ENCODE results near the gene CSF1R. TPM values are rescaled to one million over a fixed set of nuclear protein-coding genes. Genes with fewer than 3 reads are reported as not detected.

The CSF1R gene
- total and polyA plus RNA-seq, 2 of the 4 experiments (the other 2 are of a cell fraction) = 0.14 to 0.36 TPM

- TF ChIP-seq, protein P1, sequence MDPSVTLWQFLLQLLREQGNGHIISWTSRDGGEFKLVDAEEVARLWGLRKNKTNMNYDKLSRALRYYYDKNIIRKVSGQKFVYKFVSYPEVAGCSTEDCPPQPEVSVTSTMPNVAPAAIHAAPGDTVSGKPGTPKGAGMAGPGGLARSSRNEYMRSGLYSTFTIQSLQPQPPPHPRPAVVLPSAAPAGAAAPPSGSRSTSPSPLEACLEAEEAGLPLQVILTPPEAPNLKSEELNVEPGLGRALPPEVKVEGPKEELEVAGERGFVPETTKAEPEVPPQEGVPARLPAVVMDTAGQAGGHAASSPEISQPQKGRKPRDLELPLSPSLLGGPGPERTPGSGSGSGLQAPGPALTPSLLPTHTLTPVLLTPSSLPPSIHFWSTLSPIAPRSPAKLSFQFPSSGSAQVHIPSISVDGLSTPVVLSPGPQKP (IDR thresholded peaks at IDR 0.05; ENCODE audit: borderline replicate concordance, low read depth, low read length) = no peak
- TF ChIP-seq RFX5 (IDR thresholded peaks at IDR 0.05; ENCODE audit: low read depth, low read length) = no peak
Measured at GRCh38 chr5:150109921-150110320, 23.6 kb upstream of the CSF1R start (continued).

- Histone ChIP-seq H4K8ac (ENCODE audit: low read depth in 2 of 2, low read length in 2 of 2) (peak overlapping the region; percentile 24 to 73; a peak in 3 of 4 replicates), H4K5ac (ENCODE audit: low read depth, low read length) (peak overlapping the region; percentile 62), H3K4ac (ENCODE audit: low read depth, low read length) (peak overlapping the region; percentile 85), H2BK120ac (ENCODE audit: low read depth, low read length) (peak overlapping the region; percentile 79), H3K9ac (ENCODE audit: low read depth, low read length) (no peak overlapping the region), H2AK9ac (replicated peaks; ENCODE audit: low read depth, low read length, poor library complexity) (peak overlapping the region; percentile 48), H4K20me1 (ENCODE audit: insufficient read depth, low read length) (peaks cover 4% of the 10 kb centered on the region; the same call in 1 of the 2 replicates), H2BK15ac (ENCODE audit: low read depth, low read length) (peak overlapping the region; percentile 34; the same call in 1 of the 3 replicates), H2AK5ac (ENCODE audit: low read depth, low read length) (peak overlapping the region; percentile 94; the same call in 1 of the 2 replicates), H3K23ac (ENCODE audit: low read depth, low read length) (peak overlapping the region; percentile 80), H2AFZ (replicated peaks; ENCODE audit: low read length, poor library complexity) (no peak overlapping the region), H3K9me3 (ENCODE audit: control insufficient read depth, insufficient read depth, low read length) (no peaks in the 10 kb centered on the region), H3K4me1 (ENCODE audit: control insufficient read depth, insufficient read depth, low read length) (peaks cover 27% of the 10 kb centered on the region), H2BK5ac (ENCODE audit: low read depth, low read length, poor library complexity, severe bottlenecking) (peak overlapping the region; percentile 48), H3K27ac (ENCODE audit: insufficient read depth, low read length) (peak overlapping the region; percentile 7; the same call in 1 of the 2 replicates), H3K14ac (replicated peaks; ENCODE audit: low read depth, low read length) (peak overlapping the region; percentile 86), H3K36me3 (ENCODE audit: control insufficient read depth, insufficient read depth, low read length) (peaks cover under 1% of the 10 kb centered on the region; the same call in 1 of the 2 replicates), H3K9me1 (ENCODE audit: insufficient read depth, low read length) (peaks cover 29% of the 10 kb centered on the region), H2BK20ac (ENCODE audit: low read depth, low read length) (peak overlapping the region; percentile 74), H4K91ac (ENCODE audit: insufficient read depth, low read depth, low read length) (peak overlapping the region; percentile 92), H3K56ac (ENCODE audit: extremely low read depth, insufficient read depth, low read length) (no peak overlapping the region), H3K18ac (ENCODE audit: low read depth, low read length) (peak overlapping the region; percentile 69), H3K27me3 (ENCODE audit: control insufficient read depth, insufficient read depth, low read length) (no peaks in the 10 kb centered on the region), H3K4me2 (ENCODE audit: low read depth, low read length) (no peak overlapping the region), H3K79me1 (ENCODE audit: low read depth in 1 of 2, low read length in 2 of 2) (no peaks in the 10 kb centered on the region), H3K4me3 (ENCODE audit: insufficient read depth, low read depth, low read length) (no peak overlapping the region)
- no TSS peak for BruUV-seq (replicated peaks)
- intact Hi-C loops (cut with micrococcal nuclease) (loop anchor here (2.0 kb wide), 1 partner anchor 72 kb away; no protein-coding TSS in a partner anchor), in situ Hi-C loops (cut with MboI; ENCODE audit: low sequenced_read_pairs) (no loop called here), dilution Hi-C loops (cut with HindIII; ENCODE audit: low sequenced_read_pairs, unreplicated experiment) (no loop called here)
- DNase-seq = no peak
- ChIA-PET POLR2A (ENCODE audit: unreplicated experiment) (interaction anchor here (0.8 kb wide), 1 partner anchor 109 kb away, joined by 5 read pairs; the partner anchor contains the start of genes HMGXB3 and TIGD6), CTCF (no interaction called here)
- 100% methylated on average over 1 of the region's 11 CpGs; no CpG with 5 or more reads in 1 of the 2 experiments for WGBS, 2 experiments (ENCODE audit: extremely low coverage in 2 of 2, insufficient read length in 1 of 2)
- TF ChIP-seq FOS (IDR thresholded peaks at IDR 0.05; ENCODE audit: low read depth, low read length) (no peak), MXI1 (IDR thresholded peaks at IDR 0.05; ENCODE audit: borderline replicate concordance, low read depth, low read length) (no peak), RFX5 (IDR thresholded peaks at IDR 0.05; ENCODE audit: low read depth, low read length) (no peak), RAD21 (IDR thresholded peaks at IDR 0.05; ENCODE audit: low read length) (no peak), POLR2A (IDR thresholded peaks at IDR 0.05; ENCODE audit: low read depth, low read length) (no peak)
- no peak for ATAC-seq (ENCODE audit: low read depth)
Measured at GRCh38 chr5:150108711-150109514, 22.6 kb upstream of the CSF1R start.
